Measurements from ENCODE around the gene FRMD6.

GRCh38 chr14:51730684-51731083 lies 79.0 kb downstream of the FRMD6 start:
- no peak for TF ChIP-seq CTCF (IDR thresholded peaks at IDR 0.05)
- TF ChIP-seq POLR2A (IDR thresholded peaks at IDR 0.05), result no peak

All from thyroid gland (tissue), 4 donors.